SW480 (cell line): ENCODE data around the gene ZFP28.

Experiments used
- DNase-seq: peaks from one replicate; pipeline ENCODE4 v3.0.0-alpha.2; 2016; ENCODE audit warnings: low spot score

ZFP28 gene

DNA sequence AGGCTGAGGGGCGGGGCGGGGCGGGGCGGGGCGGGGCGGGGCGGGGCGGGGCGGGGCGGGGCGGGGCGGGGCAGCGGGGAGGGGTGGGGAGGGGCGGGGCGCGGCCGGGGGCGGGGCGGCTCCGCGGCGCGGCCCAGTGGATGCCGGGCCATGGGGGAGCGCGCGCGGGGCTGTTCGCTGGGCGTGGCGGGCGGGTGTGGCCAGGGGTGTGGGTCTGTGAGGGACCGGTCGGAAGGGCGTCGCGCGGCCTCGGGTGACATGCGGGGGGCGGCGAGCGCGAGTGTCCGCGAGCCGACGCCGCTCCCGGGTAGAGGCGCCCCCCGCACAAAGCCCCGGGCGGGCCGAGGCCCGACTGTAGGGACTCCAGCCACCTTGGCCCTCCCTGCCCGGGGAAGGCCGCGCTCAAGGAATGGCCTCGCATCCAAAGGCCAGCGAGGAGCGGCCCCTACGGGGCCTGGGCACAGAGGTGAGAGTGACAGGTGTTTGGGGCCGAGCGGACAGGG is at the start of gene ZFP28:
ZFP28 (plus strand) TSS at position 188 of the 503 bp plus-strand sequence; CDS start at position 259, 71 bp downstream.
- no peak for DNase-seq

GRCh38 chr19:56491399-56491798 is 47.3 kb upstream of the ZFP28 start:
- DNase-seq = no peak

- DNase-seq = no peak
These were observed 34.2 kb upstream of the ZFP28 start for GRCh38 chr19:56504581-56504980.

GRCh38 chr19:56507446-56508289 is 31.1 kb upstream of the ZFP28 start, which contains the start of gene ZNF471:
Gene ZNF471, plus strand, starts transcription at chr19:56507855. Its CDS starts 3,717 bp downstream, at chr19:56511572.
- no peak for DNase-seq

DNA sequence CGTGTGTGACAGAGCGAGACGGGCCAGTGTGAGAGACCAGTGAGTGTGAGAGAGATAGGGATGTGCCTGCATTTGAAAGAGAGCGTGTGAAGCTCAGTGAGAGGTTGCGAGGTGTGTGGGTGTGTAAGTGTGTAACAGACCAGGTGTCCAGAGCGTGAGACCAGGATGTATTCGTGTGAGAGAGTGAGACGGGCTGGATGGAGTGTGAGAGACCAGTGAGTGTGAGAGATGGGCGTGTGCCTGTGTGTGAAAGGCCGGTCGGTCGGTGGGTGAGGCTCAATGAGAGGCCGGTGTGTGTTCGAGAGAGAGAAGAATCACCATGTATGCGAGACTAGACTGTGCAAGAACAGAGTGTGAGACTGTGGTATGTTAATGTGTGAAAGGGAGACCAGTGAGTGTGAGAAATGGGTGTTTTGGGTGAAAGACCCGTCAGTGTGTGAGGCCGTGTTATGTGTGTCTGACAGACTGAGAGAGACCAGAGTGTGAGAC is 30.4 kb upstream of the ZFP28 start:
- no peak for DNase-seq

DNA sequence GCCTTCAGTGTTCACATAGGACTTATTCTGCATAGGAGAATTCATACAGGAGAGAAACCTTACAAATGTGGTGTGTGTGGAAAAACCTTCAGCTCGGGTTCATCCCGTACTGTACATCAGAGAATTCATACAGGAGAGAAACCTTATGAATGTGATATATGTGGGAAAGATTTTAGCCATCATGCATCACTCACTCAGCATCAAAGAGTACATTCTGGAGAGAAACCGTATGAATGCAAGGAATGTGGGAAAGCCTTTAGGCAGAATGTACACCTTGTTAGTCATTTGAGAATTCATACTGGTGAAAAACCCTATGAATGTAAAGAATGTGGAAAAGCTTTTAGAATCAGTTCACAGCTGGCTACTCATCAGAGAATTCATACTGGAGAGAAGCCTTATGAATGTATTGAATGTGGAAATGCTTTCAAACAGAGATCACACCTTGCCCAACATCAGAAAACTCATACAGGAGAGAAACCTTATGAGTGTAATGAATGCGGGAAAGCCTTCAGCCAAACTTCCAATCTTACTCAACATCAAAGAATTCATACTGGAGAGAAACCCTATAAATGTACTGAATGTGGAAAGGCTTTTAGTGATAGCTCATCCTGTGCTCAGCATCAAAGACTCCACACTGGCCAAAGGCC is 13.4 kb upstream of the ZFP28 start:
- DNase-seq = no peak

DNA sequence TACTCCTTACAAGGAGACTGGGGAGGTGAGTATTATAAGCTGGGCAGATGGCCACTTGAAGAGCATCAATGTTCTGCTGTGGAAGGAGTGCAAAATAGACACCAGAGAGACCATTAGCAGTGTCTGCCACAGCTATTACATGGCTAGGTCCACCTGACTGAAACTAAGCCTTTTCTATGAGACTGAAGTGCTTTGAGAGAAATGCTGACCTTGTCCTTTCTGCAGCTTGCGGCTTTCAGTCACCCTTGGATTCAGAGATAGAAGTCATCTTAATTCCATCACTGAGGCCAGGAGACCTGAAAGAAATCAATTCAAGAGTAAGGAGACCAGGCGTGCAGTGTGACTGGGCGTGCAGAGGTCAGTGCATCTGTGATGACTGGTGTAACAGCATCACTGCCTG is 1.3 kb upstream of the ZFP28 start:
- DNase-seq = no peak

DNA sequence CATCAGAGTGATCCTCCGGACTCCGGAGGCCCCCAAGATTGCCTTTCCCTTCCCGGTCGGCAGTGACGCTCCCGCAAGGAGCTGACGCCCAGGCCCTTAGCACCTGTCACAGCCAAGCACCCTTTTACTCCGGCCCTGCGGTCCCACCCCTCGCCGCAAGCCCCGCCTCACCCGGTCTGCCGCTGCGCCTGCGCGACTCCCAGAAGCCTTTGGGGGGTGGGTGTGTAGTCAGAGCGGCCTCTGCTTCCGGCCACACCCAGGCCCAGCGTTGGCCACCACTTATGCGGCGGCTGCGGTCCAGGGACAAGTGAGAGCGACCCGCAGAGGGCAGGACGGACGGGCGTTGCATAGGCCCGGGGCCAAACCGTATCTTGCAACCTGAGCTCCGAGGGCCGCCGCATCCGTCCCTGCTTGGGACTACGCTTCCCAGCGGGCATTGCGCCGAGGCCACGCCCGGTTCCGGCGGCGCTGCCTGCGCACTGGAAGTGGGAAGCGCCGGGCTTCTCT is 441 bp upstream of the ZFP28 start:
- peak; percentile 86 for DNase-seq

GRCh38 chr19:56543776-56544175 is 5.0 kb downstream of the ZFP28 start:
- no peak for DNase-seq

- no peak for DNase-seq
These were observed 8.8 kb downstream of the ZFP28 start for GRCh38 chr19:56547535-56547934.

DNA sequence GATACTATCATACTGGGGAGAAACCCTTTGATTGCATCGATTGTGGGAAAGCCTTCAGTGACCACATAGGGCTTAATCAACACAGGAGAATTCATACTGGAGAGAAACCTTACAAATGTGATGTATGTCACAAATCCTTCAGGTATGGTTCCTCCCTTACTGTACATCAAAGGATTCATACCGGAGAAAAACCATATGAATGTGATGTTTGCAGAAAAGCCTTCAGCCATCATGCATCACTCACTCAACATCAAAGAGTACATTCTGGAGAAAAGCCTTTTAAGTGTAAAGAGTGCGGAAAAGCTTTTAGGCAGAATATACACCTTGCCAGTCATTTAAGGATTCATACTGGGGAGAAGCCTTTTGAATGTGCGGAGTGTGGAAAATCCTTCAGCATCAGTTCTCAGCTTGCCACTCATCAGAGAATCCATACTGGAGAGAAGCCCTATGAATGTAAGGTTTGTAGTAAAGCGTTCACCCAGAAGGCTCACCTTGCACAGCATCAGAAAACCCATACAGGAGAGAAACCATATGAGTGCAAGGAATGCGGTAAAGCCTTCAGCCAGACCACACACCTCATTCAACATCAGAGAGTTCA is 15.6 kb downstream of the ZFP28 start:
- DNase-seq = no peak

DNA sequence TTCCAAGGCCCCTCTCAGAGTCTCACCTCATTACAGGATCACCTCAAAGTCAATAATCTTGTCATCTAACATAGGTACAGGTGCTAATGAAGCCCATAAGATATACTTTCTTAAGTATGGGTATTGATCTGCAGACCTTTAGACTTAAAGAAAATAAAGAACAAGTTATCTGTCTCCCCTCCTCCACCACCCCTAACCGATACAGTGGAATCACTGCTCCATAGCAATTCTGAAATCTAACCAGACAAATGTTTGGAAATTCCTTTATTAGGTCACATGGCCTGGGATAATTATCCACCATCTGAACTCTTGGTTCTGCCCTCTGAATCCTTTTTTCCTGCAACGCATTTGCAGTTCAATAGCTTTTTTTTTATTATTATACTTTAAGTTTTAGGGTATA is 24.0 kb downstream of the ZFP28 start:
- DNase-seq = no peak

GRCh38 chr19:56566904-56567273 is 28.1 kb downstream of the ZFP28 start:
- DNase-seq = peak; percentile 38

GRCh38 chr19:56567274-56568120 is 28.7 kb downstream of the ZFP28 start, which contains the start of gene ZNF470:
Gene ZNF470, plus strand, starts transcription at chr19:56567468. Its CDS starts 2,844 bp downstream, at chr19:56570312.
- DNase-seq = peak; percentile 95

GRCh38 chr19:56572589-56572988 is 33.8 kb downstream of the ZFP28 start:
- DNase-seq = no peak

GRCh38 chr19:56573914-56574313 is 35.2 kb downstream of the ZFP28 start:
- no peak for DNase-seq

- no peak for DNase-seq
These were observed 39.2 kb downstream of the ZFP28 start for GRCh38 chr19:56577719-56578602.

DNA sequence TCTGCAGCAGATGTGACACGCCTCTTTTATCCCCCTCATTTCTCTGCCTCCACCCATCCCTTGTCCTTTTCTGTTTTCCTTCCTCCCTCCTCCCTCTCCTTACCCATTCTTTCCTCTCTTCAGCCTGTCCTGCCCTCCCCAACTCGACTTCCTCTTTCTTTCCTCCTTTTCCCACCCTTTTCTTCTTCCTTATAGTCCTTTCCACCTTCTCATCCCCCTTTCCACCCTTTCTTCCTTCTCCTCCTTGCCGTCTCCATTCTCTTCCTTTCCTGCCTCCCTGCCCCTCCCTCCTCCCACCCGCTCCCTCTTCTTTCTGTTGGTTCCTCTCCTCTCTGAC is 55.7 kb downstream of the ZFP28 start:
- DNase-seq = no peak

DNA sequence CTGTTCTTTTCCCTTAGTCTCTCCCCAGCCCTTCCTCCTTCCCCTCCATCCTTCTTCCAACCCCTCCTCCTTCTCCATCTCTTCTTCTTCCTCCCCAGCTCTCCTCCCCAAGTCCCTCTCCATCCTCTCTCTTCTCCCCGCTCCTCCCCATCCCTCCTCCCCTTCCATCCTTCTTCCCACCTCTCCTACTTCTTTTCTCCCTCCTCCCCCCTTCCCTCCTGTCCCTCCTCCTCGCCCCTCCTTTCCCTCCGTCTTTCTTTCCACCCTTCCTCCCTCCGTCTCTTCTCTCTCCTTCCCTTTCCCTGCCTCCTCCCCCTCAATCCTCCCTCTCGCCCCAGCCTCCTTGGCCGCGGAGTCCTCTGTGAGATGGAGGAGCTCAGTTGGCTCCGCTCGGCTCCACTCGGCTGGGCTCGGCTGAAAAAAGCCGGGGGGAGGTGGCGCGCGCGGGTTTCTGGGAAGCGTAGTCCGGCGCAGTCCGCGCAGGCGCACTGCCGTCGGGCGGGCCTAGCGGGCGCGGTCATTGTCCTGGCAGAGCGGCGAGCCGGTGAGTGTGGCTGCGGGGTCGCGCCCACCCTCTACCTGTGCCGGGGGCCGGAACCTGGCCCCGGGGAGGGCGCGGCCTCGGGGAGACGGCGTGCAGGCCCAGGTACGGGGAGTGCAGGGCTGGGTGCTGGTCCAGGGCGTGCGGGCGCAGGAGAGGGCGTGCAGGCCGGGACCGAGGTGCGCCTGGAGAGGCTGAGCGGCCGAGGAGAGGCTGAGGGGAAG is 56.2 kb downstream of the ZFP28 start, which contains the start of gene ZNF71:
ZNF71 (plus strand) TSS at position 520 of the 765 bp plus-strand sequence. CDS start 6,257 bp downstream, outside the sequence.
- DNase-seq = peak; percentile 75

DNA sequence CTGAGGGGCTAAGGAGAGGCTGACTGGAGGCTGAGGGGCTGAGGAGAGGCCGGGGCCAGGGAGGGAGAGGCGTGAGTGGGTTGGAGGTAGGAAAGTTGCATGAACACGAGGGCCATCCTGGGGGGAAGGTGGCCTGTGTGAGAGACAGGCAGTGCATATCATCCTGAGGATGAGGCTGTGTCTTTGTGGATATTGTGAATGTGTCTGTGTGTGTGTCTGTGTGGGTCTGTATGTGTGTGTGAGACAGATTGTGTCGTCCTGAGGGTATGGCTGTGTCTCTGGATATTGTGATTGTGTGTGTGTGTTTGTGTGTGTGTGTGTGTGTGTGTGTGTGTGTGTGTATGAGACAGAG is 56.8 kb downstream of the ZFP28 start:
- no peak for DNase-seq
